Activated T-cell treated with anti-CD3 and anti-CD28 coated beads for 1 hour (primary cell): Measurements from ENCODE around the gene FMN1.

Experiments
- DNase-seq: peaks from one replicate; pipeline ENCODE4 v3.0.0-alpha.2; 2020; ENCODE audit warnings: low read depth

FMN1 gene

GRCh38 chr15:32879980-32880379 is 314.5 kb downstream of the FMN1 start:
- DNase-seq, result no peak

DNA sequence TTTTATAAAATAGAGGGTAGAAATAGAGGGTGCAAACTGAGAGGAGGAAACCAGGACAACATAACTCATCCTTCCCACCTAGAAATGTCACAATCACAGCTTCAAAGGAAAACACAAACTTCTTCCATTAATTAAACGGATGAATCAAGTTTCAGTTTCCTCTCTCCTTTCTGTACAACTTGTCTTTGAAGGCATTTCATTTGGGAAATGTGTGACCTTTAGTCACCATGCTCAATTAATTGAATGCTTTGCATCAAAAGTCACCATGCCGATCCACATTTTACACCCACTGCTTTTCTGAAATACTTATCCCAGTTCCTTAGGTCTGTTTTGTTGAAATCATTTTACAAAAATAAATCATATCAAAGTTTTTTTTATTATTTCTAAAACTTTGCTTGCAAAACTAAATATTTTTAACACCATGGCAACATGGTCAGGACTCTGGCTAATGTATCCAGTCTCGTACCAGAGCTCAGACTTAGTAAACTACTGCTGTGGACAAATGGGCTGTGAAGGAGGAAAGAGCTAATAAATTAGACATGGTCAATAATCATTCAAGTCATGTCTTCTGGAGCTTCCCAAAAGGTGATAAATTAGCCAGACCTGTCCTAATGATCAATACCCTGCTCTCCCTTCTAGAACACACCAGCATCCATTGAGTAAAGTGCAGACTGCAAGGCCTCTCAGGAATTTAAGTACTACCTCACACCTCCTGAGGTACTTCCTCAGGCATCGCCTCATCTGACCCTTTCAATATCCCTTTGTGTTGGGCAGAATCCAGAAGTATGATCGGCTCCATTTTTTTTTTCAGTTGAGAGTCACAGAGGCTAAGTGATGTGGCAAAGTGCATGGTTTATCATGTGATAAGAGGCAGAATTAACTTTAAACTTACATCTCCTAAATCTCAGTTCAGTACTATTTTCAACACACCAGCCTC is 315.4 kb downstream of the FMN1 start:
- no peak for DNase-seq

GRCh38 chr15:32878342-32878741 is 316.2 kb downstream of the FMN1 start:
- DNase-seq, result no peak

DNA sequence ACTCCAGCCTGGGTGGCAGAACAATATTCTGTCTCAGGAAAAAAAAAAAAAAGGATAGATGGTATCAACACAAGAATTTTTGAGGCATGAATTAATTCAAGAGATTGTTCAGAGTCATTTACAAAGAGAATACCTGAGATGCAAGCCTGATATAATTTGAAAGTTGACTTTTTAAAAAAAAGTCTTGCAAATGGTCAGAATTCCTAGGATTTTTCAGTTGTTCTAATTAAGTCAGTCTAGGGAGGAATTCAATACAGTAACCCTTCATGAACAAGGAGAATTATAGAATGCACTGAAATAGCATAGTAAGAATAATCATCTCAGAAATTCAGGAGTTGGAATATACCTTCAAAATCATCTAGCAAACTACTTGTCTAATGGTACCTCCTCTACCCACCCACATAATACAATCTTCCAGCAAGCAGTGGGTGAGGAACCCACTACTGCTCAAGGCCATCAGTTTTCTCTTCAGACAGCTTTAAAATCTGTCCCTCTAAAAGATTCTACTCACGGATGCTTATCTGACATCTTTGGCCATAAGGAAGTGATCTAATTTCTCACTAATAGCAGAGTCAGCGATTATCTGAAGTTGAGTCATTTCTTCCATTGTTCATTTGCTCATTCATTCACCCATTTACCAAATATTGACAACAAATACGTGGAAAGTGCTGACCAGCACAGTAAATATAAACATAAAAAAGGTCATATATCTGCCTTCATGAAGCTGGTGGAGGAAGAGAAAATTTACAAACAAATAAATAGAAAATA is 317.1 kb downstream of the FMN1 start:
- no peak for DNase-seq

DNA sequence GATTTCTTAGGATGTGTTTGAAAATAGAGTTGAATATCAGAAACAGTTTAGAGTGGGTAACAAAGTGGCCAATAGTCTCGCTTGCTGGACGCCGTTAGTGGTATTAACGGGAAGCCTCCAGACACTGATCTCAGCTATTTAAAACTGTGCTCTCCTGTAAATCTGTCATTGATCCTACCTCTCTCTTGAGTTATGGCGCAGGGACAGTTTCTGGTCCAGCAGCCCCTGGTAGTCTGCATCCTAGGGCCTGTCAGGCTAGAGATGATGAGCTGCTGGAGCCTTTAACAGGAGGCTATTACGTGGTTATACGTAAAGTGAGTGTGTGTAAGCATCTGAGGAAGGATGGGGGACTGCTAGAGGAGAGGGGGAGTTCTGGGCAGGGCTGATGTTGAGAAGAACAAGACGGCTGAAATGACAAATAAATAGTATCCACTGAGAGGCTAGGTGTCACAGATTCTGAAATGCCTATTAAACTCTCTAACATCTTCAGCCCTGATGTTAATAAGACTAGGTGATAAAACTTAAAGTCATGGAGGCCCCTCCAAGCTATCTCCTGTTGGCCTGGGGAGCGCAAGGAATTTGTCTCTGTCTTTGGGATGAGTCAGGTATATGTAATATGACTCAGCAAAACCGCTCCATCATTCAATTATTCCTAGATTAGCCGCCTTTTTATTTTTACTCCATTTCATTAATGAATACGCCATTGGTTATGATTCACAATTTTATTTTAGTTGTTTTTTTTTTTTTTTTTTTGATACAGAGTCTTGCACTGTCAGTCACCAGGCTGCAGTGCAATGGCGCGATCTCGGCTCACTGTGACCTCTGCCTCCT is 321.0 kb downstream of the FMN1 start:
- DNase-seq, result no peak

- no peak for DNase-seq
Measured at GRCh38 chr15:32872621-32873283, 321.8 kb downstream of the FMN1 start.

- no peak for DNase-seq
Measured at GRCh38 chr15:32871883-32872282, 322.6 kb downstream of the FMN1 start.

DNA sequence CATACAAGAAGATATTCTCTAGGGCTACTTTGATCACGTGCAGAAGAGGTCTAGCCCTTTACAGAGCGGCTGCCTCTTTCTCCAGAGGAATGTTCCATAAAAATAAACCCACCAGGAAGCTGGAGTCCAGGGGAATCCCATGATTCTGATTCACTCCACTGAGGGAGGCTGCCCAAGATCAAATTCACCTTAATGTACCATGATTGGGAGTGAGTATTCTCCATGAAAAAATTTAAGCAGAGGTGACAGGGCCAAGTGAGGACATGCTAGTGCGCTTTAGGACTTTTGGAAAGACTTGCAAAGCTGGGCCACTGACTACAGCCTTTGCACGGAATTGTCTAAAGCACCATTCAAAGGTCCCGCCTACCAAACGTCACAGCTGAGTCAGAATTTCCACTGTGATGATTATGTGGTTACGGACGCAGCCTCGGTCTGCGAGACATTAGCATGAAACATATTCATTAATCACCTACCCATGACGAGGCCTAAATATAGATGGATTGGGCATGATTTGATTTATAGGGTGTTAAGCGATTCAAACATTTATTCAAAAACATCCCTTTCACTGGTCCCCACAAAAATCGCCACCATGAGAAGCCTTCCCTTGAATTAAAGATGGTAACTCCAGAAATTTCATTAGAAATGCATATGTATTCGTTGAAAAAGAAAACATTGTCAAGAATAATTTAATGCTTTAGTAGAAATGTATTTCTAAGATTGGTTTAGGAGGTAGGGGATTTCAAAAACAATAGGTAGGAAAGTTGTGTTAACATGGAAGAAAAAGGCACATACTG is 324.1 kb downstream of the FMN1 start:
- DNase-seq, result no peak

GRCh38 chr15:32869776-32870175 is 324.7 kb downstream of the FMN1 start:
- DNase-seq, result no peak

GRCh38 chr15:32867313-32867626 is 327.2 kb downstream of the FMN1 start:
- no peak for DNase-seq

DNA sequence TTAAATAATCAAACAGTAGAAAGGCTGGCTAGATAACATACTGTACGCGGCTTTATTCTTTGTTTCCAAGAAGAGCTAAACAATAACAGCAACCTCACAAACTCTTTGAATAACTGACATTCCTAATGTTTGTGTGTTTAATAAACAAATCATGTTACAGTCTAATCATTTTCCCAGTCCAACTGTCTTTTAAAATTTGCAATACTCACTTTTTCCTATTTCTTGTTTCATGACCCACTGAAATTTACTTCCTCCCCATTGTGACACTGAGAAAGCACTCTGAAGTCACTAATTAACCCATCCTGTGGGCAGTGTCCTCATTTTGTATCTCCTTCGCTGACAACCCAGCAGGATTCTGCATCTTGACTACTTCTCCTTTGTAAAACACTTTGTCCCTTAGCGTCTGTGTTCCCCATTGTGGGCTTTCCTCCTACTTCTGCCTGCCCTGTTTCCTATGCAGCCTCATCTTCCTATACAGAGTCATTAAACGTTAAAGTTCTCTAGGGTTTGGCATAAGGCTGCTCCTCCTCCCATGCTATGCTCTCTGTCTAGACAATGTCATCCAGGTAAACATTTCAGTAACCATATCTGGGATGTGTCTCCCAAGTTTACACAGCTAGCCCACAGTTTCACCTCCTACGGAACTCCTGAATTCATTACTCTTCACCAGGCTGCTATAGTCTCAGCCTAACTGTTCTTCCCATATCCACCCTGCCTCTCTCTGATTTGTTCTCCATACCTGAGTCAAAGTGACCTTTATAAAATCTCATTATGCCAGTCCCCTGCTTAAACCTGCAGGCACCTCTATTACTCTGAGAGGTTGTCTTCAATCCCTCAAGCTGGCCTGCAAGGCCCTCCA is 327.8 kb downstream of the FMN1 start:
- no peak for DNase-seq

GRCh38 chr15:32864841-32865240 is 329.7 kb downstream of the FMN1 start:
- no peak for DNase-seq

- no peak for DNase-seq
Measured at GRCh38 chr15:32864051-32864450, 330.5 kb downstream of the FMN1 start.

DNA sequence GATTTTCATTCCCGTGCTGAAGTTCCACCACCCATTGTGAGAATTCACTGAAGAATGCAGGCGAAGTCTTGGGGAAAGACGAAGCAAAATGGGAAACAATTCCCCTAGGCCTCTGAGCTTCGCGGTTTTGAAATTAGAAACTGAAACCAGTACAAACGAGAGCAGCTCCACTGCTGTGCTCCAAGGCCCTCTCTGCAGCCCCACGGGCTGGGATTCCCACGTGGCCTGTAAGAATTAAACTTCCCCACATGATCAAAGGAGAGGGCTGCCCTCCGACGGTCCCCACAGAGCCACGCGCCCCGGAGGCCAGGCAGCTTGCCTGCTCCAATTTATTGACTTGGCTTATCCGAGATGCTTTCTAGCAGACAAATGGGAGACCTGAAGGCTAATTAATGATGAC is 332.8 kb downstream of the FMN1 start:
- no peak for DNase-seq

GRCh38 chr15:32861174-32861573 is 333.3 kb downstream of the FMN1 start:
- no peak for DNase-seq

GRCh38 chr15:32859996-32860395 is 334.5 kb downstream of the FMN1 start:
- no peak for DNase-seq

DNA sequence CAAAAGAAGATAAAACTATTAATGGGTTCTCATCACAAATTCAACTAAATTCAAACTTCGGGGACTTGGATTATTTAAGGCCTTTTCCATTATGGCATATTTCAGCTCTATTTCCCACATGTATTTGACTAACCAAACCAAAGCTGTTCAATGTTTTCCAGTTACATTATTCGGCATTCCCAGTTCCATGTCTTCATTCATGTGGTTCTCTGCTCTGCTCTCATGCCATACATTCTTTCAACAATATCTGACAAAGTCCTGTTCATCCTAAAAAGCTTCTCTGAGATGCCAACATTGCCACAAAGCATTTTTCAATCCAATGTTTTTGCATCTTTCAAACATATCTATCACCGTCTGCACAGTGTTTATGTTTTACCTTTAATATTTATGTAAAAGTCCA is 335.3 kb downstream of the FMN1 start:
- no peak for DNase-seq

GRCh38 chr15:32857732-32858131 is 336.8 kb downstream of the FMN1 start:
- DNase-seq, result no peak

DNA sequence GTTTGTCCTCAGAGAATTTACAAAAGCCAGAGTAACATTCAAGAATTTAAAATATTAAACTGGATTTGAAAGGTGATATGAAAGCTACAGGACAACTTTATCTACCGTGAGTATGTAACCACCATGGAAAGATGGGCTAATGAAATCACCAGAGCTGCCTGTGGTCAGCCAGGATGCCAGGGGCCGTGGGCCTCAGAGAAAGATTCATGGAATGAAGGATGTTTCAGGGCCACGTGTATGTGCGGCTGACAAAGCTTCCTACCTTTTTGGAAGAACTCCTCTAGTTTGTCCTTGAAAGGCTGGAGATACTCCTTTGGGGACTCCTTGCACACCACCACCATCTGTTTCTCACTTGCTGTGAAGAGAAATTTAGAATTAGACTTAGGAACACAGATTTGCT is 337.8 kb downstream of the FMN1 start:
- no peak for DNase-seq

DNA sequence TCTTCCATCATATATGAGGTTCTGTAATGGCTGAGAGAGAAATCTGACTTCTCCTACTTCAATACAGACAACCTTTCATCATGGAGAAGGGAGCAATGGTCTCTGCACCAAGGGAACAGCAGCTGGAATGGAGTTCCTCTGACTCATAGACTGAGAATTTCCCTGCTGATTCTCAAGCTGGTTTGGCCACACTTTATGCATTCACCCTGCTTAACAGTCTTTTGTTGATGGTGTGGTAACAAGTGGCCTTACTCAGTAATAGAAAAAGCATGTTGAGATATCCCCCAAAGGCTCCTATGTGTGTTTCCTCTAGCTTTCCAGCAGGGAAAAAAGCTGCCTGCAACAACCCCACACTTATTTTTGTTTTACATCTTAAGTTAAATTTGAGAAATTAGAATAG is 338.6 kb downstream of the FMN1 start:
- no peak for DNase-seq
